HK-2 (cell line): Measurements from ENCODE around the gene STK40.

Experiments used
- DNase-seq: peaks from one replicate; pipeline ENCODE4 v3.0.0-alpha.2; 2018; ENCODE audit not compliant: unreplicated experiment

STK40 gene

DNA sequence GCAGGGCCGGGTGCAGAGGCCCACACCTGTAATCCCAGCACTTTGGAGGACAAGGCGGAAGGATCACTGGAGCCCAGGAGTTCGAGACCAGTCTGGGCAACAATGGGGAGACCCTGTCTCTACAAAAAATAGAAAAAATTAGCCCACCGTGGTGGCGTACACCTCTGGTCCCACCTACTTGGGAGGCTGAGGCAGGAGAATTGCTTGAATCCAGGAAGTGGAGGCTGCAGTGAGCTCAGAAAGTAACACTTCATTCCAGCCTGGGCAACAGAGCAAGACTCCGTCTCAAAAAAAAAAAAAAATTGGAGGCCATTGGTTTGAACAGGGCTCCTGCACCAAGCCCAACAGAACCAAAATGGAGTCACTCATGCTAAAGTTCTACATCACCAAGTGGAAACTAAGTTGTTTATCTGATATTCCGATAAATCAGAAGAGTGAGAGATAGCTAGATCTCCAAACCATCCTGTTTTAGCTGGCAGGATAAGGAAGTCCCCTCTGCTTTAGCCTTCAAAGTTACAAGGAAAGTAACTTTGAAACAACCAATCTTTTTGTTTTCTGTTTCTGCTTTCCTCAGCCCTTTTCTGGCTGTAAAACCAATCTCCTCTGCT lies 12.8 kb upstream of the STK40 start:
- DNase-seq, result no peak

- peak; percentile 92 for DNase-seq
These were observed 11.9 kb upstream of the STK40 start, which contains the start of gene LSM10 for GRCh38 chr1:36397378-36398230. LSM10 (minus strand) TSS chr1:36397908; CDS start chr1:36394129, 3,779 bp downstream.

- DNase-seq, result no peak
These were observed 11.3 kb upstream of the STK40 start for GRCh38 chr1:36397083-36397377.

- DNase-seq, result no peak
These were observed 10.6 kb upstream of the STK40 start for GRCh38 chr1:36396359-36396758.

GRCh38 chr1:36393686-36394085 lies 8.0 kb upstream of the STK40 start:
- no peak for DNase-seq

DNA sequence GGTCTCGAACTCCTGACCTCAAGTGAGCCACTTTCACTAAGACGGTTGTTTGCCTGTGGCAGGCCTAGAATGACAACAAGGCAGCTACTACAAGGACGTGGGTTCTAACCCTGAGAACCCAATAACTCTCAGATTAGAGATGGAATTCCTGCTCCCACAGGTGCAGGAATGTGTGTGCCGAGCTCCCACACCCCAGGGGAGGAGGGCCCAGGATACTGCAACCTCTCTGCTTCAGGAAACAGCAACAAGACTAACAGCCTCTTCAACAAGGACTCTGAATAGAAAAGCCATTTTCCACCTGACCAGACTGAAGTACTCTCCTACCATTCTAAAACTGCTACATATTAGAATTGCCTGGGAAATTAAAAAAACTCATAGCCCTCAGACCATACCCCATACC lies 7.1 kb upstream of the STK40 start:
- DNase-seq, result no peak

DNA sequence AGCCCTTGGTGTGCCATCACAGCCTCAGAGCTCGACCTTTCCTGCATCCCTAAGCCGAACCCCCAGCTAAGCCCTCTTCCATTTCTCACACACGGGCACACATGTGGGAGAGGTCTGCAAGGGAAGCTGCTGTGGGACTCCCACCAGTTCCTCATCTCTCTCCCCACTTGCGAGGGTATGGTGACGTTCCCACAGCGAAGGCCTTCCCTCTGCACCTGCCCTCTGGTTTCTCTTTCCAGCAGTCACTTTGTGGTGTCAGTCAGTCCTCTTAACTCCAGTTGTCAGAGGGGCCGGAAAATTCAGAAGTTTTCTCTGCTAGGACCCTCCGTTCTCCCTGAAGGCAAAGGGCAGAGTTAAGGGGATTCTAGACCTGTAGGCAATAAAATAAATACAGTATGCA lies 5.5 kb upstream of the STK40 start:
- DNase-seq, result no peak

- DNase-seq, result no peak
These were observed 4.7 kb upstream of the STK40 start for GRCh38 chr1:36390411-36390810.

GRCh38 chr1:36389999-36390398 lies 4.3 kb upstream of the STK40 start:
- DNase-seq, result no peak

DNA sequence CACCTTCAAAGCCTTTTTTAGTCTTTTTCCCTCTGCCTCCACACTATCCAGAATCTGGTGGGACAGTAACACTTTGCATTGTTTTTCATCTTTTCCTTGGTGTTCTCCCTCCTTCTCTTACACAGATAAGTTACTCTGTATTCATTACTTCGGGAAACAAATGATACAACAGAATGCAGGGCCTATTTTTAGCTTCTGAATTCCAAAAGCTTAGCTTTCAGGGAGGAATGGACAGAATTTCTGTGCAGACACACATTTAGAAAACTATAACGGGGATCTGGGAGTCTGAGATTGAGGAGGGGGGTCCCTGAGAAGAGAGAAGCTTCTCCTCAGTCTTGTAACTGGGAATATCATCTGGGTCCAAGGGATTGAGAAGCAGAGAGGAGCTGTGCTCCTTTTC lies 3.5 kb upstream of the STK40 start:
- DNase-seq, result no peak

- peak; percentile 41 for DNase-seq
These were observed 1.6 kb upstream of the STK40 start for GRCh38 chr1:36387141-36387949.

DNA sequence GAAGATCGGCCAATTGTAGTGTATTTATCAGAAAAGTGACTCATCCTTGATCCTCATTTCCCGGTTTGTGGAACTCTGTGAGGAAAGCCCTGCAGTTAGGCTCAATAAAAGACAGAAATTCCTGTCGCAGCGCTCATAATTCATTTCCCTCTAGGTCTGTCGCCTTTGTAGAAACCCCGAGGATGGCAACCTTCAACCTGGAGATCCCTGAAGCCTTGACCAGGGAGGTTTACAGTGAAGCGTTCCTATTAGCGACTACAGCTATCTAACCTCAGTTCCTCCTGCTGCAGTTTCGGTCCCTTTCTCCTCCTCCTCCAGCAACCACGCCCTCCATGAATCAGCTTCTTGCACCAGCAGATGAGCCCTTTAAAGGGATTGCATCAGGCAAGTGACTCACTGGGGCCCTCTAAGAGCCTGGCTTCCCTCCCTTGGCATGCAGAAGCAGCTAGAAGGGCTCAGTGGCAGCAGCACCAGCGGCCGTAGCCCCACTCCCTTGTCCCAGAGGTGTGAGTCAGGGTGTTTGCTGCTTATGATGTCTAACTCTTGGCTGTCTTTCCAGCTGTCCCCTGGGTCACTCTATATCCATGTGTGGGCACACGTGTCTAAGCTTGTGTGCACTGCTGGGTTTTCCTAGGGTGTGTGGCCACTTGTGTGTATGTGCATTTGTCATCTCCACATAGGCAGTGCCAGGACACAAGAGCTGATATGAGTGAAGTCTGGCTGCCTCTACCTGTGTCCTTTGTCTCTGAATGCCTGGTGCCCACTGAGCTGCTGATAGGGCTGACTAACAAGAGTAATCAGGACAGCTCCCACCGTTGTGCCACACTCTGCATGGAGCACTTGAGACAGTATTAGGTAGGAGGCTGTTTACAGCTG lies 779 bp upstream of the STK40 start:
- DNase-seq, result peak; percentile 95

- DNase-seq, result peak; percentile 57
These were observed 948 bp downstream of the STK40 start for GRCh38 chr1:36384542-36385409.

DNA sequence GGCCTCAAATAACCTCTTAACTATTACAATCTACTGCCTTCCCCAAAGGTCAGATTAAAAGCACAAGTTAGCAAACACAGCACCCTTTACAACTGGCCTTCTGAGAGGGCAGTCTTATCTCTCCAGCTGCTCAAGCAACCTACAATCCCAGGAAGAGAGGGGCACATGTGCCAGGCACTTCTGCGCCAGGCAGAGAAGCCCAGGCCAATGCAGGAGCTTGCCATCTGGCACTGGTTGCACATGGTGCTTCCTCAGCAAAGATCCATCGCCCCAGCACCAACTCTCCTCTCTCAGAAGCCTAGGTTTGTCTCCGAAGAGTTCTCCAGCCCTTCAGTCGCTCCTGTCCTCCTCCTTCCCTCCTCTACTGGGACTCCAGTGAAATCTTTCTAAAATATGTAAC lies 2.5 kb downstream of the STK40 start:
- no peak for DNase-seq

- DNase-seq, result no peak
These were observed 3.1 kb downstream of the STK40 start for GRCh38 chr1:36382669-36383068.

- DNase-seq, result no peak
These were observed 3.5 kb downstream of the STK40 start for GRCh38 chr1:36382231-36382630.

DNA sequence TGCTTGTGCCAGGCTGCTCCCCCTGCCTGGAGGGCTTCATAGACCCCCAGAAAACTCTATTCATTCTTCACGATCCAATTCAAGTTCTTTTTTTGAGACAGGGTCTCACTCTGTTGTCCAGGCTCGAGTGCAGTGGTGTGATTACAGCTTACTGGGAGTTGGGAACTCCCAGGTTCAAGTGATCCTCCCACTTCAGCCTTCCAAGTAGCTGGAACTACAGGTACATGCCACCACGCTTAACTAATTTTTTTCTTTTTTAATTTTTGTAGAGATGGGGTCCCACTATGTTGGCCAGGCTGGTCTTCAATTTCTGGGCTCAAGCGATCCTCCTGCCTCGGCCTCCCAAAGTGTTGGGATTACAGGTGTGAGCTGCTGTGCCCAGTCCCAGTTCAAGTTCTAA lies 4.3 kb downstream of the STK40 start:
- no peak for DNase-seq

DNA sequence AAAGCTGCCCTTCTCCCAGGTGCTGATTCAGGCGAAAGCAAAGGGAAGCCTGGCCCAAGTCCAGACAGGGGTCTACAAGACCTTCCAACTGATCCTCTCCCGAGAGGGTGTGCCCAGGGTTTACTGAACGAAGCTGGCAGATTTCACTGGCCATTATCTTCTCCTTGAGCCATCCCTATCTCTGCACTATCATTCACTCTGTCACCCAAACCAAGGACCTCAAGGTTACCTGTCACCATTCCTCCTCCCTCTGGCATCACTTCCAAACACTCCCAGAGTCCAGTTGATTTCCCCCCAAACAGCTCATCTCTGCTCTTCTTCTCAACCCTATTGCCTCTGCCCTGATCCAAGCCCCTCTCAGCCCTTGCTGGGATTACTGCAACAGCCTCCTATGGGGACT lies 4.9 kb downstream of the STK40 start:
- DNase-seq, result no peak

- DNase-seq, result no peak
These were observed 5.5 kb downstream of the STK40 start for GRCh38 chr1:36380143-36380619.

DNA sequence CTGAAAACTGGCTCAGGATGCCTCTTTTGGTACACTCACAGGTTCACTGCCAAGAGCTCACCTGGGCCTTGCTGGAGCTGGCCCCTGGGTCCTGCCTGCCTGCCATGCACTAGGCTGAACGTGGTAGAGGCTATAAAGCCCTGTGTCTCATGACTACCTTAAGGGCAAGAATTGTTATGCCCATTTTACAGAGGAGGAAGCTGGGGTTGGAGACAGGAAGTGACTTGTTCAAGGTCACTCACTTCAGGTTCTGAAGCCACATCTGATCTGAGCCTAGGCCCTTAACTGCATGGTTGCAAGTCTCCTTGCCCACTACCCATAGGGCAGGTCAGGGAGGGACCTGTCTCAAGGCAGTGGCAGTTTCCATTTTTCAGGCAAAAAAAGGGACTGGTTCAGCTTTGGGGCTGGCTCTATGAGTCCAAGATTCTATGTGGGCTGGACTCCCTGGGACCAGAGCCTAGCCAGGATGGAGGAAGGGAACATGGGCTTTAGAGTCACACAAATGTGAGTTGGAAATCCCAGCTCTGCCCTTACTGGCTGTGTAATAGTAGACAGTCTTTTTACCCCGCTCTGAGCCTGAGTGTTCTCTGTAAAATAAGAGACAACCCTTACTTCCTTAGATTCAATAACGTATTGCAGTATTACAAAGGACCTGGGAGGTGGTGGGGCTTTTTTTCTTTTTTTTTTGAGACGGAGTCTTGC lies 7.8 kb downstream of the STK40 start:
- no peak for DNase-seq
